ENCODE results near the gene RUNX3.

- TF ChIP-seq CTCF (IDR thresholded peaks at IDR 0.05) (no peak), POLR2A (IDR thresholded peaks at IDR 0.05) (no peak), POLR2AphosphoS5 (IDR thresholded peaks at IDR 0.05) (no peak), EP300 (IDR thresholded peaks at IDR 0.05) (no peak)
Measured at GRCh38 chr1:24978383-24979032, 48.4 kb upstream of the RUNX3 start.

Measured in upper lobe of left lung (tissue), 4 donors.